Activated T-cell treated with anti-CD3 and anti-CD28 coated beads, Interleukin-2, amount 50 U/mL, for 72 hours (primary cell): Measurements from ENCODE around the gene DLG2. TPM values are rescaled to one million over a fixed set of nuclear protein-coding genes. Genes with fewer than 3 reads are reported as not detected.

Experiments
- ATAC-seq, 2 donors: fragments of 150-1000 bp; cut with Tn5 transposase; replicated peaks in 1 of 2; 2 replicates each; pipeline ENCODE4 v1.10.0; 2021; ENCODE audit warnings: moderate library complexity in 2 of 2, mild to moderate bottlenecking in 1 of 2
- DNase-seq, 2 donors: peaks; one replicate each; pipeline ENCODE4 v3.0.0; 2021 to 2022; ENCODE audit warnings: mixed read lengths in 1 of 2
- H3K27ac Mint-ChIP-seq: one replicate; pipeline ENCODE4 v1.8.0; 2022; ENCODE audit warnings: mild to moderate bottlenecking, moderate library complexity, mixed read lengths
- H3K27me3 Mint-ChIP-seq: one replicate; pipeline ENCODE4 v1.8.0; 2022; ENCODE audit warnings: low read depth, mixed read lengths
- H3K36me3 Mint-ChIP-seq, 2 donors: one replicate each; pipeline ENCODE4 v1.8.0; 2022; ENCODE audit warnings: mixed read lengths in 2 of 2, mild to moderate bottlenecking in 1 of 2; ENCODE audit not compliant: insufficient read depth in 2 of 2
- H3K4me1 Mint-ChIP-seq: one replicate; pipeline ENCODE4 v1.8.0; 2022; ENCODE audit warnings: low read depth, mixed read lengths
- H3K4me3 Mint-ChIP-seq, 2 donors: one replicate each; pipeline ENCODE4 v1.8.0; 2022; ENCODE audit warnings: mild to moderate bottlenecking in 2 of 2, mixed read lengths in 2 of 2, moderate library complexity in 2 of 2
- H3K9me3 Mint-ChIP-seq, 2 donors: one replicate each; pipeline ENCODE4 v1.8.0; 2022; ENCODE audit warnings: mixed read lengths in 2 of 2
- total RNA-seq, 2 donors: library from RNA; stranded (reverse); gene quantifications; one replicate each; pipeline ENCODE4 v1.2.3, GENCODE V29; 2022

The DLG2 gene
- total RNA-seq, 2 donors from 2014 or later, result 4.1 to 5.3 TPM

- no peaks in the 10 kb centered on the region for H3K27me3 Mint-ChIP-seq
- ATAC-seq, result no peak
These were observed 1984.6 kb downstream of the DLG2 start for GRCh38 chr11:83642500-83642899.

GRCh38 chr11:83641511-83641910 lies 1985.6 kb downstream of the DLG2 start:
- DNase-seq (no peak), ATAC-seq (no peak)

More at GRCh38 chr11:83642500-83642899, 1984.6 kb downstream of the DLG2 start:
- Mint-ChIP-seq H3K4me1 (no peaks in the 10 kb centered on the region), H3K27ac (no peak overlapping the region), H3K4me3 (no peak overlapping the region), H3K9me3 (peaks cover 0 to 2% of the 10 kb centered on the region in 2 donors), H3K36me3 (no peaks in the 10 kb centered on the region)
- no peak for DNase-seq

GRCh38 chr11:83639995-83640758 lies 1987.0 kb downstream of the DLG2 start:
- ATAC-seq, result no peak
- no peaks in the 10 kb centered on the region for H3K4me1 Mint-ChIP-seq
- H3K36me3 Mint-ChIP-seq, result no peaks in the 10 kb centered on the region
- peaks cover 0 to 2% of the 10 kb centered on the region in 2 donors for H3K9me3 Mint-ChIP-seq
- H3K4me3 Mint-ChIP-seq, result no peak overlapping the region
- H3K27ac Mint-ChIP-seq, result no peak overlapping the region
- no peaks in the 10 kb centered on the region for H3K27me3 Mint-ChIP-seq
- no peak for DNase-seq

More at GRCh38 chr11:83641511-83641910, 1985.6 kb downstream of the DLG2 start:
- Mint-ChIP-seq H3K4me1 (no peaks in the 10 kb centered on the region), H3K27ac (no peak overlapping the region), H3K36me3 (no peaks in the 10 kb centered on the region), H3K9me3 (peaks cover 0 to 2% of the 10 kb centered on the region in 2 donors), H3K4me3 (no peak overlapping the region), H3K27me3 (no peaks in the 10 kb centered on the region)

GRCh38 chr11:83635166-83635565 lies 1992.0 kb downstream of the DLG2 start:
- ATAC-seq, result no peak
- DNase-seq, result no peak
- Mint-ChIP-seq H3K9me3 (peaks cover 0 to 2% of the 10 kb centered on the region in 2 donors), H3K27ac (no peak overlapping the region), H3K4me1 (no peaks in the 10 kb centered on the region), H3K27me3 (no peaks in the 10 kb centered on the region), H3K4me3 (no peak overlapping the region), H3K36me3 (no peaks in the 10 kb centered on the region)

- H3K27ac Mint-ChIP-seq, result no peak overlapping the region
- ATAC-seq (no peak), DNase-seq (no peak)
- H3K4me1 Mint-ChIP-seq, result no peaks in the 10 kb centered on the region
- no peaks in the 10 kb centered on the region for H3K9me3 Mint-ChIP-seq
- no peak overlapping the region for H3K4me3 Mint-ChIP-seq
- H3K36me3 Mint-ChIP-seq, result no peaks in the 10 kb centered on the region
- H3K27me3 Mint-ChIP-seq, result no peaks in the 10 kb centered on the region
These were observed 1996.9 kb downstream of the DLG2 start for GRCh38 chr11:83630211-83630610.

- ATAC-seq, result no peak
These were observed 1997.4 kb downstream of the DLG2 start for GRCh38 chr11:83629775-83630174.

GRCh38 chr11:83628622-83629355 lies 1998.4 kb downstream of the DLG2 start:
- ATAC-seq, result no peak
- Mint-ChIP-seq H3K36me3 (no peaks in the 10 kb centered on the region), H3K4me1 (no peaks in the 10 kb centered on the region)

More at GRCh38 chr11:83629775-83630174, 1997.4 kb downstream of the DLG2 start:
- H3K27me3 Mint-ChIP-seq, result no peaks in the 10 kb centered on the region
- H3K36me3 Mint-ChIP-seq, result no peaks in the 10 kb centered on the region
- H3K9me3 Mint-ChIP-seq, result no peaks in the 10 kb centered on the region
- H3K4me3 Mint-ChIP-seq, result no peak overlapping the region
- no peaks in the 10 kb centered on the region for H3K4me1 Mint-ChIP-seq
- no peak for DNase-seq
- no peak overlapping the region for H3K27ac Mint-ChIP-seq

GRCh38 chr11:83625336-83625735 lies 2001.8 kb downstream of the DLG2 start:
- DNase-seq, result no peak

More at GRCh38 chr11:83628622-83629355, 1998.4 kb downstream of the DLG2 start:
- Mint-ChIP-seq H3K27me3 (no peaks in the 10 kb centered on the region), H3K9me3 (no peaks in the 10 kb centered on the region), H3K4me3 (no peak overlapping the region), H3K27ac (no peak overlapping the region)
- DNase-seq, result no peak

GRCh38 chr11:83617671-83618070 lies 2009.5 kb downstream of the DLG2 start:
- Mint-ChIP-seq H3K27me3 (no peaks in the 10 kb centered on the region), H3K36me3 (no peaks in the 10 kb centered on the region), H3K4me3 (no peak overlapping the region), H3K4me1 (no peaks in the 10 kb centered on the region), H3K27ac (no peak overlapping the region), H3K9me3 (peaks cover 0 to 1% of the 10 kb centered on the region in 2 donors)
- no peak for ATAC-seq
- no peak for DNase-seq

More at GRCh38 chr11:83625336-83625735, 2001.8 kb downstream of the DLG2 start:
- Mint-ChIP-seq H3K27ac (no peak overlapping the region), H3K4me3 (no peak overlapping the region), H3K4me1 (no peaks in the 10 kb centered on the region), H3K36me3 (no peaks in the 10 kb centered on the region), H3K9me3 (no peaks in the 10 kb centered on the region), H3K27me3 (no peaks in the 10 kb centered on the region)
- no peak for ATAC-seq

GRCh38 chr11:83613767-83614121 lies 2013.4 kb downstream of the DLG2 start:
- H3K36me3 Mint-ChIP-seq, result no peaks in the 10 kb centered on the region
- H3K27me3 Mint-ChIP-seq, result no peaks in the 10 kb centered on the region
- H3K9me3 Mint-ChIP-seq, result peaks cover 0 to 1% of the 10 kb centered on the region in 2 donors
- no peak overlapping the region for H3K27ac Mint-ChIP-seq
- no peak overlapping the region for H3K4me3 Mint-ChIP-seq
- no peak for DNase-seq
- no peaks in the 10 kb centered on the region for H3K4me1 Mint-ChIP-seq
- ATAC-seq, result no peak

- no peak for ATAC-seq
- Mint-ChIP-seq H3K4me3 (no peak overlapping the region), H3K4me1 (no peaks in the 10 kb centered on the region), H3K36me3 (no peaks in the 10 kb centered on the region), H3K27me3 (no peaks in the 10 kb centered on the region), H3K27ac (no peak overlapping the region), H3K9me3 (peaks cover 0 to 1% of the 10 kb centered on the region in 2 donors)
- DNase-seq, result no peak
These were observed 2014.0 kb downstream of the DLG2 start for GRCh38 chr11:83612891-83613766.

- no peak for ATAC-seq
- Mint-ChIP-seq H3K9me3 (peaks cover 0 to 1% of the 10 kb centered on the region in 2 donors), H3K4me1 (no peaks in the 10 kb centered on the region), H3K36me3 (no peaks in the 10 kb centered on the region), H3K4me3 (no peak overlapping the region), H3K27me3 (no peaks in the 10 kb centered on the region), H3K27ac (no peak overlapping the region)
- no peak for DNase-seq
These were observed 2015.5 kb downstream of the DLG2 start for GRCh38 chr11:83611600-83611999.

GRCh38 chr11:83611031-83611430 lies 2016.1 kb downstream of the DLG2 start:
- no peak for ATAC-seq
- Mint-ChIP-seq H3K27ac (no peak overlapping the region), H3K36me3 (no peaks in the 10 kb centered on the region), H3K9me3 (peaks cover 0 to 1% of the 10 kb centered on the region in 2 donors), H3K4me1 (no peaks in the 10 kb centered on the region), H3K27me3 (no peaks in the 10 kb centered on the region), H3K4me3 (no peak overlapping the region)
- no peak for DNase-seq
